ENCODE results near the gene ZNF180.
"Not testable (repeated sequence)": the region's sequence is repeated elsewhere in the genome, so short reads cannot be mapped to it uniquely, and the experiment has no call there.

Gene ZNF180

DNA sequence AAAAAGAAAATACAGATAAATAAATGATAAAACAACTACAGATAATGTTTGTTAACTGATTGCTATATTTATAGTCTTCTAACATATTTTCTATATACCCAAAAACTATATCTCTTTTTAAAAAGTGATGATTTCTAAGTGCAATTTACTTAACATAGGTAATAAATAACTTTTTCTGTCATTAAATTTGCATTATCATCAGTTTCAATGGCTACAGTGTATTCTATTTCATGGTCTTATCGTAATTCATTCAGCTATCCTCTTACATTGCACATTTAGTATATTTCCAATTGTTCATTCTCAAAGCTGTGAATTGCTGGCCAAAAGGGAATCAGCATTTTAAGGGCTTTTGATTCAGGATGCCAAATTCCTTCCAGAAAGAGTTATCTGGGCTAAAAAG lies 3.6 kb downstream of the ZNF180 start:
- DNase-seq: no peak

DNA sequence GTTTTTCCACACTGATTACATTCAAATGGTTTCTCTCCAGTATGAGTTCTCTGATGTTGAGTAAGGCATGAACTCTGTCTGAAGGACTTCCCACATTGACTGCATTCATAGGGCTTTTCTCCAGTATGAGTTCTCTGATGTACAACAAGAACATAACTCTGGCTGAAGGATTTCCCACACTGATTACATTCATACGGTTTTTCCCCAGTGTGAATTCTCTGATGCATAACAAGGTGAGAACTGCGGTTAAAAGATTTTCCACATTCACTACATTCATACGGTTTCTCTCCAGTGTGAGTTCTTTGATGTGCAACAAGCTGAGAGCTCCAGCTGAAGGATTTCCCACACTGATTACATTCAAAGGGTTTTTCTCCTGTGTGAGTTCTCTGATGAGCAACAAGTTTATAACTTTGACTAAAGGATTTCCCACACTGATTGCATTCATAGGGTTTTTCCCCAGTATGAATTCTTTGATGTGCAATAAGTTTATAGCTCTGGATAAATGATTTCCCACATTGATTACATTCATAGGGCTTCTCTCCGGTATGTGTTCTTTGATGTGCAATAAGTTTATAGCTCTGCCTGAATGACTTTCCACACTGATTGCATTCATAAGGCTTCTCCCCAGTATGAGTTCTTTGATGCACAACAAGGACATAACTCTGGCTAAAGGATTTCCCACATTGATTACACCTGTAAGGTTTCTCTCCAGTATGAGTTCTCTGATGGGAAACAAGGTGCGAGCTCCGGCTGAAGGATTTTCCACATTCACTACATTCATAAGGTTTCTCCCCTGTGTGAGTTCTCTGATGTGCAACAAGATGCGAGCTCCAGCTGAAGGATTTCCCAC lies 23.5 kb downstream of the ZNF180 start:
- DNase-seq: peak; percentile 34

DNA sequence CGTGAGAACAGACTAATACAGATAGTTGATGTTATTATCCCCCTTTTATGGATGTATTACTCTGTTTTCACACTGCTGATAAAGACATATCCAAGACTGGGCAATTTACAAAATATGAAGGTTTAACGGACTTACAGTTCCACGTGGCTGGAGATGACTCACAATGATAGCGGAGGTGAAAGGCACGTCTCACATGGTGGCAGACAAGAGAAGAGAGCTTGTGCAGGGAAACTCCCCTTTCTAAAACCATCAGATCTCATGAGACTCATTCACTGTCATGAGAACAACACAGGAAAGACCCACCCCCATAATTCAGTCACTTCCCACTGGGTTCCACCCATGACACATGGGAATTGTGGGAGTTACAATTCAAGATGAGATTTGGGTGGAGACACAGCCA lies 31.6 kb downstream of the ZNF180 start:
- DNase-seq: not testable (repeated sequence)

DNA sequence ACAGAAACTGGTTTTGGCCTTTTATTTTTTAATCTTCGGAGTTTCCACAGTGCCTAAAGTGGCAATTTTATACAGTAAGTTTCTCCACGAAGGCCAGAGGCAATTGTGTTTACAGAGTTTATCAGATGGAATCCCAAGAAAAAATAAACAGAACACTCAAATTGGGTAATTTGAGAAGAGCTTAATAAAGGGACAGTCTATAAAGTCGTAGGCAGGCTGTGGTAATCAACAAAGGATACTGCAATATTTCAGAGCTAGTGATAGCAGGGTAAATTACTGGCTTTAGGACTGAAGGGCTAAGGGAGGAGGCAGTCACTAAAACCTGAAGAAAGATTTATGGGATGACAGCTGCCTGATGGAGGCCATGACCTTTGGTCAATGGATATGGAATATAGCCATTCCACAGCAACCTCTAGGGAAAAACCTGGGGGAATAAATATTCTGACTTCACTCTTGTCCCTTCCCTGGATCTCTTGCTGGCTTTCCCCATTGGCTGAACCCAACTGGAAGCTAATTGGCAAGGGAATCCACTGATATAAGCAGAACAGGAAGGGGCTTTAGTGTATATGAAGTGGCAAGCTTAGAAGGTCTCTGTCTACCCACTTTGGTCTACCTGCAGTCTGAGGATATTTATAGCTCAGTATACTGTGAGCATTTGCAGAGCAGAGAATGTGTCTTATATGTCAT lies 37.6 kb downstream of the ZNF180 start:
- DNase-seq: not testable (repeated sequence)

DNA sequence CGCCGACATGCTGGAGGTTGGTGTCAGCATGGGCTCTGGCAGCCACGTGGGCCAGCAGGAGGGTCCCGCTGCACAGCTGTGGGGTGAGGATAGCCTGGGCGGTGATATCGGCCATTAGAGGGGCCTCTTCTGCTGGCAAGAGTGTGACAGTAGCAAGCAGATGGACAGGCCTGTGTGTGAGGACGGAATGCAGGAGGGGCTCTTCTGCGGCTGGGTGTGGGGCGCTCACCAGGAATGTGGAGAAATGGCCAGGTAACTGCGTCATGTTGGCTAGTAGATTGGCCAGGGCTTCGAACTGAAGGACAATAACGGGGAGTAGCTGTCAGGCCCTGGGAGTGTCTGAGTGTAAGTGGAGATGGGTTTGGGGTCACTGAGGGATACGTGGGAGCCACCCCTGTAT lies 44.3 kb downstream of the ZNF180 start:
- DNase-seq: not testable (repeated sequence)

DNA sequence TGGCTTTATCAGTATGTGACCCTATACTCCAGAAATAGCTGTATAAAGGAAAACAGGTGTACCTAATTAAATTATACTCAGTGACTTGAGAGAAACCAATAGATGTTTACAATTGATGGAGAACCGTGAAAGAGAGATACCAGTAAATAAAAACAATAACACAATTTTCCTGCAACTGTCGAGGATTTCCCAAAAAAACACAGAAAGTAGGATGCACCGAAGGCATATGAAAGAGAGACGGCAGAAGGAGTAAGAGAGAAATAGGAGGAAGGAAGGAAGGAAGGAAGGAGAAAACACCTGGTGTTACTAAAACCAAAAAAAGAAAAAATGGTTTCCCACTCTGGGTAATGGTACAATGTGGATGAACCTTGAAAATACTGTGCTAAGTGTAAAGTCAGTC lies 45.2 kb downstream of the ZNF180 start:
- no peak for DNase-seq

DNA sequence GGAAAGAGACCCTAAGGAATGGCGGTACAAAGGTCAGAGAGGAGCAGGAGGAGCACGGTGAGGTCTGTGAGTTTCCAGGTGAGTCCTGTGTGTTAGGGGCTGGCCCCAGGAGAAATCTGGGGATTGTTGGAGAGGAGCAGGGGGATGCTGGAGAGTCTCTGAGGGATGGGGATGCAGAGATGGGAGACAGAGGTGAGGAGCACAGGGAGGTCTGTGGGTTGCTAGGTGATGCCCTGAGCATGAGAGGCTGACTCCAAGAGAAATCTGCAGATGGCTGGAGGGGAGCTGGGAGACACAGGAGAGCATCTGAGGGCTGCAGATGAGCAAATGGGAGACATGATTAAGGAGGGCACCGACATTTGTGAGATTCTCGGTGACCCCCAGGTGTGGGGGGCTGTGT lies 48.0 kb downstream of the ZNF180 start:
- DNase-seq: no peak

DNA sequence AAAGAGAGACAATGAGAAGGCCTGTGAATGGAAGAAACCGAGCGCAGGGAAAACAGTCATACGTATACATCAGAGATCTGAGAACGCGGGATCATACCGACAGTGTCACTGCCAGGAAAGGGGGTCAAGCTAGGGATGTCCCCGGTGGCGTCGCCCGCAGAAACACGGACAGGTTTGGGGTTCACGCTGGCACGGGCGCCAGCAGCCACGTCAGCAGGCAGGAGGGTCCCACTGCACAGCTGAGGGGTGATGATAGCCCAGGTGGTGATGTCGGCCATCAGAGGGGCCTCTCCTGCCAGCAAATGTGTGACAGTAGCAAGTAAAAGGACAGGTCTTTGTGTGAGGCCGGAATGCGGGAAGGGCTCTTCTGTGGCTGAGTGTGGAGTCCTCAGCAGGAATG lies 48.6 kb downstream of the ZNF180 start:
- DNase-seq: no peak

DNA sequence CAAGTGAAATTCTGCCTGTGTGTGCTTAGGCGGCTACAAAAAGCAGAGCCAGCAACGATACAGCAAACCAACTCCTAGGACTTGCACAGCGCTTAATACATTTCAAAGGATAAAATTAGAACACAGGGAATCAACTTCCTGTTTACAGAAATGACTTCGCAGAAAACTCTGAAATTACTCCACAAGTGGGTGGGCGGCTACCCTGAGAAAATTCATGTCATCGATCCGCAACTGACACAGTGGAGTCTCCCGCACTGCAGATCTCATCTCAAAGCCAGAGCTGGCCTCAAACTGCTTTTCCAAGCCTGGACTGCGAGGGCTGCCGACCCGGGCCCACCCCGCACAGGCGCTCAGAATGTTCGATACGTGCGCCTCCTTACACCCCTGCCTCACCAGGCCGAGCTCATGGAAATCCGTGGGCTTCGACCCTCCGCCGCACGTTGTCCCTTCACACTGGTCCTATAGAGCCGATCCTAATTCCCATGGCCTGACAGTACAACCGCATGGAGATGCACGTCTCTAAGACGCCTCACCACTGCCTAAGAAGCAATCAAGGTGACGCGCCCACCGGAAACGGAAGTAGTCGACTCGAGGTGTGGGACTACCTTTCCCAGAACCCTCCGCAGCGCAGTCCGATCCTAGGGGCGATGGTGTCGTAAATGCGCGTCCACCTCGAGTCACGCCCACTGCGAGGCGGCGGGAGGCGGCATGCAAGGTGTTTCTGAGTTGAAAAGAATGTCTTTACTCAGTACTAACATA lies 52.2 kb downstream of the ZNF180 start, which contains the start of gene ZNF229:
Gene ZNF229 (minus strand): TSS at position 557 of the 759 bp plus-strand sequence. CDS start 5,625 bp downstream, outside the sequence.
- peak; percentile 94 for DNase-seq

DNA sequence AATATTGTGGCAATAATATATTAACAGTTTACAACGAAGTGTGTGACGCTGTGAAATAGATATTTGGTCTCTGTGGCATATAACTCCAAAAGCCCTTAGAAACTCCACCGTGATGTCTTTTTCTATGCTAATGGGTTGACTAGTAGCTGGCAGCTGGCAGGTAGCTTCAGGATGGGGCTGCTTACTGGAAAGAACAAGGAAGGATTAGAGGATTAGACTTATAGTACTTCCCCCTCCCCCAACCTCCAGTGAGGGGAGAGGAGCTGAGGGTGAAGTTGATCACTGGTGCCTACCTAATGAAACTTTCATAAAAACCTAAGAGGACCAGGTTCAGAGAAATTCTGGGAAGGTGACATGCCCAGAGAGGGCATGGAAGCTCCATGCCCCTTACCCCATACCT lies 61.9 kb downstream of the ZNF180 start:
- DNase-seq: no peak

DNA sequence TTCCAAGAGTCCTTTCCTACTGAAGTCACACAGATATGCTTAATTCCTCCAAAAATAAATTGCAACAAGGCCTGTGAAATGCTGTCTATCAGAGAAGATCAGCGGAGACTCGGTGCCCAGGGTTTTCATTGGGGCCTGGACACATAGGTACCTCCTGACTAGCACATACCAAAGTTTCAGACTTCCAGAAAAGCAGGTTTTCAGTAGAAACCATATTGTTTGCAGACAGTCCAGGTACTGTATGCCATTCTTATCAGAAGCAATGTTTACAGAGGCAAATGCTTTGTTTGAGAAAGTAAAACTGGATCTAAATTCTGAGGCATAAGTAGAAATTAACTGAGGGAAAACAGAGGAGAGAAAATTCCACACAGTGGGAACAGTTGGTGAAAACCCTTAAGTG lies 64.9 kb downstream of the ZNF180 start:
- DNase-seq: no peak

DNA sequence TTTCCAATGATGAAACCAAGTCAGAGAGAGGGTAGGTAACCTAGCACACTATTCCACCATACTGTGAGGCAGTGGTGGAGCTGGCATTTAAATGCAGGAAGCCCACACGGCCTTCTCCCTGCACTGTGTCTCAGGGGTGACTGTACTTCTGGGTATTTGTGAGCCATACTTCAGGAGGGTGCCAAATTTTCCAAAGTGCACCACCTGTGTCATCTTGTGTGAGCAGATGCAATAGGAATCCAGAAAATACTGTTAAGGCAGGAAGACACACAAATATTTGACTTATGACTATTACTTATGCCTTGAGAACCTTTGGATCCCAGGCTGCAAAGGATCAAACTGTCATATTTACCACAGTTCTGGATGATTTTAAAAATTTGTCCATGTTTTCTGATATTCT lies 69.4 kb downstream of the ZNF180 start:
- no peak for DNase-seq
